Measurements from ENCODE around the gene FNBP1.

GRCh38 chr9:129939431-129939830 is 103.6 kb downstream of the FNBP1 start:
- TF ChIP-seq FOSL2 (IDR thresholded peaks at IDR 0.05; ENCODE audit: borderline replicate concordance, low read depth) (no peak), GATA2 (CRISPR knock-in tag; IDR thresholded peaks at IDR 0.05) (no peak), USF2 (IDR thresholded peaks at IDR 0.05; ENCODE audit: borderline replicate concordance, low read depth, low read length) (no peak), CTCF (IDR thresholded peaks at IDR 0.05) (no peak), RAD21 (IDR thresholded peaks at IDR 0.05; ENCODE audit: low read length) (no peak), USF1 (IDR thresholded peaks at IDR 0.05; ENCODE audit: borderline replicate concordance, low read depth) (no peak), YY1 (IDR thresholded peaks at IDR 0.05; ENCODE audit: low read depth) (no peak), EZH2phosphoT487 (IDR thresholded peaks at IDR 0.05; ENCODE audit: borderline replicate concordance, low read depth) (no peak), GABPA (IDR thresholded peaks at IDR 0.05; ENCODE audit: low read depth) (no peak), REST (IDR thresholded peaks at IDR 0.05; ENCODE audit: low read depth, low read length) (no peak)
